ENCODE data around the gene GPC6.

DNA sequence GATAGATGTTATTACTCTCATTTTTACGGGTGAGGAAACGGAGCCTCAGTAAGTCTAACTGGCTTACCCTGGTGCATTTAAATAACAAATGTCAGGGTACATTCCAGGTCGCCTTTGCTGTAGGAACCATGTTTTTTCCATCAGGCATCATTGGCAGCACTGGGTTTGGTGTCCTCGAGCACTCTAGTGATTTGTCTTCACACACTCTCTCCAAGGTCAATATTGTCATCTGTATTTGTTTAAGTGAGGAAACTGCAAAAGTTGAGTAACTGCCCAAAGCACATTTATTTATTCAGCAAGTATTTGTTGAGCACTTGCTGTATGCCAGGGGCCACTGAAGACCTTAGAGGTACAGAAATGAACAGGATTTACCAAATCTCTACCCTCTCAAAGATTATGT is 1174.3 kb downstream of the GPC6 start:
- TF ChIP-seq, protein P1, sequence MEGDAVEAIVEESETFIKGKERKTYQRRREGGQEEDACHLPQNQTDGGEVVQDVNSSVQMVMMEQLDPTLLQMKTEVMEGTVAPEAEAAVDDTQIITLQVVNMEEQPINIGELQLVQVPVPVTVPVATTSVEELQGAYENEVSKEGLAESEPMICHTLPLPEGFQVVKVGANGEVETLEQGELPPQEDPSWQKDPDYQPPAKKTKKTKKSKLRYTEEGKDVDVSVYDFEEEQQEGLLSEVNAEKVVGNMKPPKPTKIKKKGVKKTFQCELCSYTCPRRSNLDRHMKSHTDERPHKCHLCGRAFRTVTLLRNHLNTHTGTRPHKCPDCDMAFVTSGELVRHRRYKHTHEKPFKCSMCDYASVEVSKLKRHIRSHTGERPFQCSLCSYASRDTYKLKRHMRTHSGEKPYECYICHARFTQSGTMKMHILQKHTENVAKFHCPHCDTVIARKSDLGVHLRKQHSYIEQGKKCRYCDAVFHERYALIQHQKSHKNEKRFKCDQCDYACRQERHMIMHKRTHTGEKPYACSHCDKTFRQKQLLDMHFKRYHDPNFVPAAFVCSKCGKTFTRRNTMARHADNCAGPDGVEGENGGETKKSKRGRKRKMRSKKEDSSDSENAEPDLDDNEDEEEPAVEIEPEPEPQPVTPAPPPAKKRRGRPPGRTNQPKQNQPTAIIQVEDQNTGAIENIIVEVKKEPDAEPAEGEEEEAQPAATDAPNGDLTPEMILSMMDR (IDR thresholded peaks at IDR 0.05; ENCODE audit: poor library complexity): no peak
- no peak for TF ChIP-seq EZH2phosphoT487 (IDR thresholded peaks at IDR 0.05; ENCODE audit: low read depth, severe bottlenecking, unreplicated experiment)
